Colonic mucosa (tissue), 4 donors: ENCODE results near the gene DDX25. TPM values are rescaled to one million over a fixed set of nuclear protein-coding genes. Genes with fewer than 3 reads are reported as not detected.
"Not testable (repeated sequence)": the region's sequence is repeated elsewhere in the genome, so short reads cannot be mapped to it uniquely, and the experiment has no call there.

Source experiments
- DNase-seq: peaks from one replicate; pipeline ENCODE4 v3.0.0-alpha.2; 2020
- H3K27ac ChIP-seq: fragments of 200-600 bp; one replicate; pipeline ENCODE4 v1.8.0; 2021
- H3K27me3 ChIP-seq: fragments of 200-600 bp; one replicate; pipeline ENCODE4 v1.8.0; 2021
- H3K36me3 ChIP-seq: fragments of 200-600 bp; one replicate; pipeline ENCODE4 v1.8.0; 2021
- H3K4me1 ChIP-seq: fragments of 200-600 bp; one replicate; pipeline ENCODE4 v1.8.0; 2021; ENCODE audit warnings: mild to moderate bottlenecking
- H3K4me3 ChIP-seq: fragments of 200-600 bp; one replicate; pipeline ENCODE4 v1.8.0; 2021
- H3K9ac ChIP-seq, 2 donors: one replicate each; pipeline ENCODE4 v1.7.0; 2013; ENCODE audit warnings: control low read depth in 2 of 2, low read depth in 2 of 2, low read length in 2 of 2
- H3K9me3 ChIP-seq: fragments of 200-600 bp; one replicate; pipeline ENCODE4 v1.8.0; 2021
- CTCF ChIP-seq: fragments of 200-600 bp; IDR thresholded peaks from one replicate; pipeline ENCODE4 v1.8.0; 2022; ENCODE audit warnings: antibody characterized with exemption, mild to moderate bottlenecking
- intact Hi-C: fragments of 100-400 bp; cut with DNase I; formaldehyde crosslinking; loops from one replicate; pipeline ENCODE4 v1.14.1; 2022
- total RNA-seq, 2 donors: library from RNA; stranded (reverse); fragmentation: NEBNext Ultra II Directional in 1 of 2; extraction: Animal tissue kit (Norgen Biotek cat#: 25700) in 1 of 2; gene quantifications; one replicate each; pipeline ENCODE4 v1.2.1, GENCODE V29; 2021
- donor health status: healthy.
- donor health status: DM: no; HTN: no; CAD: no.
- donor health status: DM: no; HTN: no; CAD: no.

Gene DDX25
- under 1 TPM in 1 of 2 donors, not detected in 1; 0.16 TPM for total RNA-seq

DNA sequence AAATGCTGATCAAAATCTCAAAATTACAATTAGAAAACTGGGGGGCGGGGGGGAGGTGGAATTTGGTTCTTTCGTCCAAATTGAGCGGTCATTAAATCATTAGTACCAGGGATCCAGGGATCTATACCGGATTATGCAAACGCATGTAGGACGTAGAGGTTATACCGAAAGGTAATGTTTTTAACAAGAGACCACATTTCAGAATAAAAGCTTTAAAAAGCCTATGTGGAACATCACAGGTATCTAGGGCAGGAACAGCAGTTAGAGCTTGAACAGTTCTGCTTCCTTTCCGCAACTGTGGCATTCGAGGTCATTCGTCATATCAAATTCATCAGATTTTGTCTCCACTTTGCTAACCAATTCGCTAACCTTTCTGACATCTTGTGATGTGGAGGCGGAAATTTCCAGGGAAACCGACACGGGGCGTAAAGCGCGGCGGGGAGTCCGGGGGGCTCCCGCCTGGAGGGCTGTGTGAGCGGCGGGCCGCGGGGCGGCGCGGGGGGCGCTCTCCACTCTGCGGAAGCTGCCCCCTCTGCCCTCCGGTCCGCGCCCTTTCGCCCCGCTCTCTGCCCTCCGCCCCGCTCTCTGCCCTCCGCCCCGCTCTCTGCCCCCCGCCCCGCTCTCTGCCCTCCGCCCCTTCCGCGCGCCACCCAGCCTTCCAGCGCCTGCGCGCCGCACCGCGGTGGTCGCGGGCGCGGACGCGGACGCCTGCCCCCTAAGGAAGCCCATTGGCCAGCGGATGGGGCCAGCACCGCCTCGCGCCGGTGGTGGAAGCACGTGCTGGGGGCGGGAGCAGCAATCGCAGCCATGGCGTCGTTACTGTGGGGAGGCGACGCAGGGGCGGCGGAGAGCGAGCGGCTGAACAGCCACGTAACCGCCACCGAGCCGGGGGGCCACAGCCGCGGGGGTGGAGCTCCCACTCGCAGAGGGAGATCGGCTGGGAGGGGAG lies at the start of gene DDX25:
TSS of gene DDX25 (plus strand) at position 798 of the 949 bp plus-strand sequence. CDS start at position 808, 10 bp downstream.
- no peak for DNase-seq
- intact Hi-C loops = no loop called here
- Histone ChIP-seq H3K27me3 (peaks cover 18% of the 10 kb centered on the region), H3K36me3 (no peaks in the 10 kb centered on the region), H3K4me1 (peaks cover 6% of the 10 kb centered on the region), H3K27ac (no peak within 1 kb of the TSS), H3K4me3 (peak within 1 kb of the TSS; percentile 57), H3K9ac (no peak within 1 kb of the TSS), H3K9me3 (no peaks in the 10 kb centered on the region)
- TF ChIP-seq CTCF = no peak

DNA sequence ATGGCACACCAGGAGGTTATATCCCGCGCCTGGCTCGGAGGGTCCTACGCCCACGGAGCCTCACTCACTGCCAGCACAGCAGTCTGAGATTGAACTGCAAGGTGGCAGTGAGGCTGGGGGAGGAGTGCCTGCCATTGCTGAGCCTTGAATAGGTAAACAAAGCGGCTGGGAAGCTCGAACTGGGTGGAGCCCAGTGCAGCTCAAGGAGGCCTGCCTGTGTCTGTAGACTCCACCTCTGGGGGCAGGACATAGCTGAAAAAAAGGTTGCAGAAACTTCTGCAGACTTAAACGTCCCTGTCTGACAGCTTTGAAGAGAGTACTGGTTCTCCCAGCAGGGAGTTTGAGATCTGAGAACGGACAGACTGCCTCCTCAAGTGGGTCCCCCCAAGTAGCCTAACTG lies 46.6 kb upstream of the DDX25 start:
- H3K9ac ChIP-seq, intact Hi-C loops, DNase-seq, H3K27me3 ChIP-seq, H3K4me3 ChIP-seq, H3K4me1 ChIP-seq, H3K36me3 ChIP-seq, H3K27ac ChIP-seq, H3K9me3 ChIP-seq: not testable (repeated sequence)

GRCh38 chr11:125862786-125863185 lies 41.5 kb upstream of the DDX25 start:
- intact Hi-C loops = not testable (repeated sequence)

GRCh38 chr11:125865354-125865753 lies 39.0 kb upstream of the DDX25 start:
- H3K27me3 ChIP-seq = not testable (repeated sequence)

More at GRCh38 chr11:125862786-125863185, 41.5 kb upstream of the DDX25 start:
- H3K4me3 ChIP-seq, H3K4me1 ChIP-seq, H3K27me3 ChIP-seq, DNase-seq, H3K9me3 ChIP-seq, H3K27ac ChIP-seq, H3K9ac ChIP-seq, H3K36me3 ChIP-seq: not testable (repeated sequence)

GRCh38 chr11:125869521-125869920 lies 34.8 kb upstream of the DDX25 start:
- H3K36me3 ChIP-seq = no peaks in the 10 kb centered on the region
- H3K27ac ChIP-seq = no peak overlapping the region
- no peaks in the 10 kb centered on the region for H3K27me3 ChIP-seq
- H3K9ac ChIP-seq = no peak overlapping the region
- intact Hi-C loops = no loop called here
- no peak for TF ChIP-seq CTCF
- no peak for DNase-seq
- no peaks in the 10 kb centered on the region for H3K4me1 ChIP-seq
- no peak overlapping the region for H3K4me3 ChIP-seq
- no peaks in the 10 kb centered on the region for H3K9me3 ChIP-seq

More at GRCh38 chr11:125865354-125865753, 39.0 kb upstream of the DDX25 start:
- H3K4me3 ChIP-seq, intact Hi-C loops, H3K27ac ChIP-seq, DNase-seq, H3K4me1 ChIP-seq, H3K9me3 ChIP-seq, H3K9ac ChIP-seq, H3K36me3 ChIP-seq: not testable (repeated sequence)

DNA sequence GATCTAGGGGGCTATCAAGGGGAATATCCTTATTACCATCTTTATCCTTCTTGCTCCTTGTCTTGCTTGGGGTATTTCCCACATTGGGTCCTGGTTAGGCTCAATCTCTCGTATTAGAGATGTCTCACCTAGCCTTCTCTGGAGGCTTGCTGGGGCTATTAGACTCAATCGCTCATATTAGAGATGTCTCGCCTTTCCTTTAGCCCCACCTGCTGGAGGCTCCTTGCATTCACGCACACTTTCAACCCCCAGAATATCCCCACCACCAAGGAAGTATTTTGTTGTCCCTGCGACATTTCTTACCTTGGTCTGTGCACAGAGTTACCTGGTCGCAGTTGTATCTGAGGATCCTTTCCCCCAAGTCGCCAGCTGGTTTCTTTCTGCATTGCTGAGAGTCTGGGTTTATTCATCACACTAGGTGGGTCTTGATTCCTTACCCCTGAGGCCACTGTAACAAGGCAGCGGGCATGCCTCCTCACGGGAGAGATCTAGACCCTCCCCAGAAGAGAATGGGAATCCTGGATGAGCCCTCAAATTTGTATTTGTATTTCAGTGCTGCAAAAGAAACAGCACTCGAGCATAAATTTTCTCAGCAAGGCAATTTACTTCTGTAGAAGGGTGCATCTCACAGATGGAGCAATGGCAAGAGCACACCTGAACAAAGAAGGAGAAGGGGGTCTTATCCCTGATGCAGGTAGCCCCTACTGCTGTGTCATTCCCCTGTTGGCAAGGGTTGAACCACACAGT lies 32.7 kb upstream of the DDX25 start:
- intact Hi-C loops = no loop called here
- no peaks in the 10 kb centered on the region for H3K36me3 ChIP-seq
- no peak overlapping the region for H3K27ac ChIP-seq
- no peaks in the 10 kb centered on the region for H3K4me1 ChIP-seq
- no peak overlapping the region for H3K4me3 ChIP-seq
- H3K27me3 ChIP-seq = no peaks in the 10 kb centered on the region
- no peak for TF ChIP-seq CTCF
- no peaks in the 10 kb centered on the region for H3K9me3 ChIP-seq
- DNase-seq = no peak
- H3K9ac ChIP-seq = no peak overlapping the region
